Erythroblast (primary cell): ENCODE data around the gene UPF1.

Experiments
- GATA1 ChIP-seq: IDR thresholded peaks from 2 replicates; pipeline ENCODE4 v1.6.1; 2011; ENCODE audit warnings: low read depth, mild to moderate bottlenecking, control low read depth, low read length, moderate library complexity
- POLR2A ChIP-seq: IDR thresholded peaks from 2 replicates; pipeline ENCODE4 v1.6.1; 2011; ENCODE audit warnings: mild to moderate bottlenecking, low read length

DNA sequence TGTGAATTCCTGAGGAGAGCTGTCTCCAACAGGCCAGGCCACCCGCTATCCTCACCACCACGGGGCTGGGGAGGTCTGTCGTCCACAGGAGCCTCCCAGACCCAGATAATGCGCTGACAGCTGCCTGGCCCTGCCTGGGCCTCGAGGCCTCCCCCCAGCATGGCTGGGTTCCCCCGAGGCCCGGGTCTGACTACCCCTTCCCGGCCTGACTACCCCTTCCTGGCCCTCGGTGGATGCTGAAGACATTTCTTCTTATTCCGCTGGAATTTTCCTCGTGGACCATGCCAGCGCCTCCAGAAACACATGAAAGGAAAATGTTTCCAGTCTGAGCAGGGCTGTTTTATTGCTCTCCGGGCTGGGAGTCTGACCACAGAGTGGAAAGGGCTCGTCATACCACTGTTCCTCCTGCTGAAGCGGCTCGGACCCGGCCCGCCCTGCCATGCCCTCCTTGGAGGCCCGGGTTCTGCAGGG, 23.9 kb upstream of the UPF1 start:
- no peak for TF ChIP-seq POLR2A
- TF ChIP-seq GATA1 = no peak
